Smooth muscle cell (in vitro differentiated cells): Measurements from ENCODE around the gene COMMD1. TPM values are rescaled to one million over a fixed set of nuclear protein-coding genes. Genes with fewer than 3 reads are reported as not detected.
A peak's percentile ranks its signal among the peaks of the same experiment; 100 is the strongest.
"Not testable (repeated sequence)": the region's sequence is repeated elsewhere in the genome, so short reads cannot be mapped to it uniquely, and the experiment has no call there.

Source experiments
- DNase-seq: peaks from one replicate; lab custom pipeline; 2025; ENCODE audit not compliant: unreplicated experiment; lab: John Stamatoyannopoulos, UW
- H2AFZ ChIP-seq: fragments of 200-600 bp; sonication (generic); 2 replicates; pipeline ENCODE4 v1.6.0; 2016; ENCODE audit warnings: antibody characterized with exemption, low read depth, mild to moderate bottlenecking
- H3F3A ChIP-seq: fragments of 200-600 bp; sonication (generic); 2 replicates; pipeline ENCODE4 v1.6.0; 2017; ENCODE audit warnings: antibody characterized with exemption, low read depth
- H3K27ac ChIP-seq: fragments of 200-600 bp; sonication (generic); 2 replicates; pipeline ENCODE4 v1.5.1; 2016; ENCODE audit warnings: low read depth, mild to moderate bottlenecking
- H3K27me3 ChIP-seq: fragments of 200-600 bp; sonication (generic); 2 replicates; pipeline ENCODE4 v1.6.1; 2016; ENCODE audit warnings: low read depth, mild to moderate bottlenecking
- H3K36me3 ChIP-seq: fragments of 200-600 bp; sonication (generic); 2 replicates; pipeline ENCODE4 v1.5.1; 2016; ENCODE audit warnings: low read depth
- H3K4me1 ChIP-seq: fragments of 200-600 bp; sonication (generic); 2 replicates; pipeline ENCODE4 v1.5.1; 2016; ENCODE audit warnings: low read depth
- H3K4me2 ChIP-seq: fragments of 200-600 bp; sonication (generic); 2 replicates; pipeline ENCODE4 v1.6.0; 2016; ENCODE audit warnings: mild to moderate bottlenecking
- H3K4me3 ChIP-seq: fragments of 200-600 bp; sonication (generic); 2 replicates; pipeline ENCODE4 v1.5.1; 2016; ENCODE audit warnings: mild to moderate bottlenecking
- H3K79me2 ChIP-seq: fragments of 200-600 bp; sonication (generic); 2 replicates; pipeline ENCODE4 v1.6.0; 2016; ENCODE audit warnings: low read depth, mild to moderate bottlenecking
- H3K9ac ChIP-seq: fragments of 200-600 bp; sonication (generic); 2 replicates; pipeline ENCODE4 v1.6.0; 2016; ENCODE audit warnings: low read depth
- H3K9me3 ChIP-seq: fragments of 200-600 bp; sonication (generic); replicated peaks from 2 replicates; pipeline ENCODE4 v1.5.1; 2016; ENCODE audit warnings: low read depth
- H4K20me1 ChIP-seq: fragments of 200-600 bp; sonication (generic); 2 replicates; pipeline ENCODE4 v1.6.0; 2016; ENCODE audit warnings: low read depth
- WGBS: methylation state at CpG from one replicate; pipeline ENCODE4 v1.1.7; 2016; ENCODE audit warnings: low lambda C conversion rate; 5-methylcytosine and 5-hydroxymethylcytosine counted together
- polyA plus RNA-seq: library from polyadenylated mRNA; unstranded; fragments of >200 nt; fragmentation: Nextera tagmentation; extraction: Ambion mirVana; gene quantifications from 2 replicates; pipeline ENCODE4 v1.2.1, GENCODE V29; 2016
- total RNA-seq: library from RNA; depleted of rRNA; stranded (reverse); fragments of >200 nt; gene quantifications from 2 replicates; pipeline ENCODE4 v1.2.3, GENCODE V29; 2014
- TF ChIP-seq, protein P1 (sequence below): fragments of 200-600 bp; sonication (generic); IDR thresholded peaks from 2 replicates; pipeline ENCODE4 v1.5.1; 2017; ENCODE audit warnings: borderline replicate concordance, mild to moderate bottlenecking, antibody characterized with exemption; ENCODE audit not compliant: insufficient read depth, poor library complexity, severe bottlenecking

Gene COMMD1
- total and polyA plus RNA-seq, 2 experiments from 2014 or later: 50.6 to 82.9 TPM

- no peak overlapping the region for H3K9ac ChIP-seq
- H4K20me1 ChIP-seq: no peaks in the 10 kb centered on the region
- H3K4me3 ChIP-seq: no peak overlapping the region
- H3K27ac ChIP-seq: no peak overlapping the region
- no peak overlapping the region for H3K4me2 ChIP-seq
- DNase-seq: no peak
- TF ChIP-seq, protein P1, sequence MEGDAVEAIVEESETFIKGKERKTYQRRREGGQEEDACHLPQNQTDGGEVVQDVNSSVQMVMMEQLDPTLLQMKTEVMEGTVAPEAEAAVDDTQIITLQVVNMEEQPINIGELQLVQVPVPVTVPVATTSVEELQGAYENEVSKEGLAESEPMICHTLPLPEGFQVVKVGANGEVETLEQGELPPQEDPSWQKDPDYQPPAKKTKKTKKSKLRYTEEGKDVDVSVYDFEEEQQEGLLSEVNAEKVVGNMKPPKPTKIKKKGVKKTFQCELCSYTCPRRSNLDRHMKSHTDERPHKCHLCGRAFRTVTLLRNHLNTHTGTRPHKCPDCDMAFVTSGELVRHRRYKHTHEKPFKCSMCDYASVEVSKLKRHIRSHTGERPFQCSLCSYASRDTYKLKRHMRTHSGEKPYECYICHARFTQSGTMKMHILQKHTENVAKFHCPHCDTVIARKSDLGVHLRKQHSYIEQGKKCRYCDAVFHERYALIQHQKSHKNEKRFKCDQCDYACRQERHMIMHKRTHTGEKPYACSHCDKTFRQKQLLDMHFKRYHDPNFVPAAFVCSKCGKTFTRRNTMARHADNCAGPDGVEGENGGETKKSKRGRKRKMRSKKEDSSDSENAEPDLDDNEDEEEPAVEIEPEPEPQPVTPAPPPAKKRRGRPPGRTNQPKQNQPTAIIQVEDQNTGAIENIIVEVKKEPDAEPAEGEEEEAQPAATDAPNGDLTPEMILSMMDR: no peak
- H3K4me1 ChIP-seq: peaks cover 9% of the 10 kb centered on the region
- WGBS: 96% methylated on average over 8 of the region's 8 CpGs
- no peaks in the 10 kb centered on the region for H3K36me3 ChIP-seq
- no peaks in the 10 kb centered on the region for H3F3A ChIP-seq
- no peaks in the 10 kb centered on the region for H3K9me3 ChIP-seq
- no peak overlapping the region for H2AFZ ChIP-seq
- H3K27me3 ChIP-seq: no peaks in the 10 kb centered on the region
- H3K79me2 ChIP-seq: peaks cover 34% of the 10 kb centered on the region
These were observed 3.6 kb downstream of the COMMD1 start for GRCh38 chr2:61909116-61909515.

GRCh38 chr2:61910603-61911002 lies 5.1 kb downstream of the COMMD1 start:
- H3K4me2 ChIP-seq: no peak overlapping the region
- DNase-seq: no peak
- WGBS: 82% methylated on average over 9 of the region's 9 CpGs
- no peaks in the 10 kb centered on the region for H3K27me3 ChIP-seq
- no peaks in the 10 kb centered on the region for H3F3A ChIP-seq
- H4K20me1 ChIP-seq: no peaks in the 10 kb centered on the region
- no peak overlapping the region for H3K27ac ChIP-seq
- peaks cover 38% of the 10 kb centered on the region for H3K79me2 ChIP-seq
- TF ChIP-seq, protein P1: peak; percentile 43
- no peak overlapping the region for H2AFZ ChIP-seq
- H3K4me1 ChIP-seq: peaks cover 9% of the 10 kb centered on the region
- no peaks in the 10 kb centered on the region for H3K9me3 ChIP-seq
- H3K9ac ChIP-seq: no peak overlapping the region
- H3K36me3 ChIP-seq: no peaks in the 10 kb centered on the region
- H3K4me3 ChIP-seq: no peak overlapping the region

DNA sequence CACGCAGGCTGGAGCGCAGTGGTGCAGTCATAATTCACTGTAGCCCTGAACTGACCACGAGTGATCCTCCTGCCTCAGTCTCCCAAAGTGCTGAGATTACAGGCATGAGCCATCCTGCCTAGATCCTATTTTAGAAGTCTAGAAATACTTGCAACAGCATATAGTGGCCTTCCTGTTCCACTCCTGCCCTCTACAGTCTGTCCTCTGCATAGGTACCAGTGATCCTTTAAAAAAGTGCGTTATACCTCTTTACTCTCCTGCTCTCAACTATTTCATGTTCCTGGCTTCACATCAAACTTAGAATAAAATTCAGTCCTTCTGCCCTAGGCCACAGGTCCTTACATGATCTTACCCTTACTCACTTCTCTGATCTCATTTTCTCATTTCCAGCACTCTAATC lies 6.0 kb downstream of the COMMD1 start:
- no peak for DNase-seq
- peaks cover 29% of the 10 kb centered on the region for H3K79me2 ChIP-seq
- no peaks in the 10 kb centered on the region for H3F3A ChIP-seq
- H3K4me1 ChIP-seq: peaks cover 4% of the 10 kb centered on the region
- no peaks in the 10 kb centered on the region for H3K27me3 ChIP-seq
- no peaks in the 10 kb centered on the region for H3K9me3 ChIP-seq
- no peak overlapping the region for H3K9ac ChIP-seq
- no peaks in the 10 kb centered on the region for H3K36me3 ChIP-seq
- H4K20me1 ChIP-seq: no peaks in the 10 kb centered on the region
- no peak overlapping the region for H3K27ac ChIP-seq
- TF ChIP-seq, protein P1: no peak
- H2AFZ ChIP-seq: no peak overlapping the region
- H3K4me2 ChIP-seq: no peak overlapping the region
- WGBS: 95% methylated on average over 4 of the region's 4 CpGs
- no peak overlapping the region for H3K4me3 ChIP-seq

GRCh38 chr2:61914794-61915193 lies 9.3 kb downstream of the COMMD1 start:
- H2AFZ ChIP-seq, DNase-seq: not testable (repeated sequence)
- WGBS: 100% methylated on average over 4 of the region's 4 CpGs

More at GRCh38 chr2:61914794-61915193, 9.3 kb downstream of the COMMD1 start:
- not testable (repeated sequence) for H4K20me1 ChIP-seq, H3K9me3 ChIP-seq, H3K27me3 ChIP-seq, H3F3A ChIP-seq, H3K9ac ChIP-seq, H3K4me3 ChIP-seq, H3K36me3 ChIP-seq, H3K27ac ChIP-seq, H3K4me1 ChIP-seq, H3K4me2 ChIP-seq
- peaks cover 20% of the 10 kb centered on the region for H3K79me2 ChIP-seq
